Neural crest cell (in vitro differentiated cells): ENCODE results near the gene RUNX1. TPM values are rescaled to one million over a fixed set of nuclear protein-coding genes. Genes with fewer than 3 reads are reported as not detected.

Source experiments
- DNase-seq: peaks from one replicate; pipeline ENCODE4 v3.0.0; 2021; ENCODE audit warnings: low read depth, mixed read lengths, low spot score
- H3K27ac Mint-ChIP-seq: one replicate; pipeline ENCODE4 v1.8.0; 2021; ENCODE audit warnings: mild to moderate bottlenecking, mixed read lengths; ENCODE audit not compliant: unreplicated experiment
- H3K27me3 Mint-ChIP-seq: 2 replicates; pipeline ENCODE4 v1.8.0; 2021; ENCODE audit warnings: low read depth, mild to moderate bottlenecking, mixed read lengths
- H3K36me3 Mint-ChIP-seq: 2 replicates; pipeline ENCODE4 v1.8.0; 2021; ENCODE audit warnings: low read depth, mild to moderate bottlenecking, mixed read lengths
- H3K4me1 Mint-ChIP-seq: 2 replicates; pipeline ENCODE4 v1.8.0; 2021; ENCODE audit warnings: mixed read lengths
- H3K4me3 Mint-ChIP-seq: one replicate; pipeline ENCODE4 v1.8.0; 2021; ENCODE audit warnings: mild to moderate bottlenecking, mixed read lengths
- H3K9me3 Mint-ChIP-seq: 2 replicates; pipeline ENCODE4 v1.8.0; 2021; ENCODE audit warnings: mixed read lengths
- CTCF ChIP-seq: fragments of 200-600 bp; sonication (generic); conservative IDR thresholded peaks from 2 replicates; pipeline ENCODE4 v1.5.0; 2021; ENCODE audit warnings: antibody characterized with exemption, mild to moderate bottlenecking
- total RNA-seq: library from RNA; stranded (reverse); gene quantifications from 2 replicates; pipeline ENCODE4 v1.2.1, GENCODE V29; 2021

Gene RUNX1
- total RNA-seq, 1 donor from 2014 or later: 0.63 TPM

GRCh38 chr21:35046263-35046624 is 2.9 kb downstream of the RUNX1 start:
- TF ChIP-seq CTCF: no peak
- no peak overlapping the region for H3K27ac Mint-ChIP-seq
- H3K9me3 Mint-ChIP-seq: peaks cover 3% of the 10 kb centered on the region
- H3K4me3 Mint-ChIP-seq: no peak overlapping the region
- H3K4me1 Mint-ChIP-seq: peaks cover 61% of the 10 kb centered on the region
- H3K27me3 Mint-ChIP-seq: no peaks in the 10 kb centered on the region
- DNase-seq: no peak
- no peaks in the 10 kb centered on the region for H3K36me3 Mint-ChIP-seq

GRCh38 chr21:35045542-35046262 is 3.4 kb downstream of the RUNX1 start:
- no peak for TF ChIP-seq CTCF
- peaks cover 3% of the 10 kb centered on the region for H3K9me3 Mint-ChIP-seq
- DNase-seq: no peak
- peaks cover 60% of the 10 kb centered on the region for H3K4me1 Mint-ChIP-seq
- H3K4me3 Mint-ChIP-seq: no peak overlapping the region
- H3K27ac Mint-ChIP-seq: no peak overlapping the region
- H3K27me3 Mint-ChIP-seq: no peaks in the 10 kb centered on the region
- H3K36me3 Mint-ChIP-seq: no peaks in the 10 kb centered on the region

GRCh38 chr21:35044770-35045541 is 4.1 kb downstream of the RUNX1 start:
- Mint-ChIP-seq H3K27ac (no peak overlapping the region), H3K4me3 (no peak overlapping the region), H3K4me1 (peaks cover 58% of the 10 kb centered on the region), H3K27me3 (no peaks in the 10 kb centered on the region), H3K9me3 (peaks cover 3% of the 10 kb centered on the region), H3K36me3 (no peaks in the 10 kb centered on the region)
- DNase-seq: no peak
- TF ChIP-seq CTCF: no peak

- no peak overlapping the region for H3K4me3 Mint-ChIP-seq
- H3K36me3 Mint-ChIP-seq: no peaks in the 10 kb centered on the region
- peaks cover 60% of the 10 kb centered on the region for H3K4me1 Mint-ChIP-seq
- DNase-seq: no peak
- TF ChIP-seq CTCF: no peak
- peaks cover 3% of the 10 kb centered on the region for H3K9me3 Mint-ChIP-seq
- H3K27me3 Mint-ChIP-seq: no peaks in the 10 kb centered on the region
- no peak overlapping the region for H3K27ac Mint-ChIP-seq
Measured at GRCh38 chr21:35044128-35044527, 5.0 kb downstream of the RUNX1 start.

GRCh38 chr21:35043549-35043948 is 5.6 kb downstream of the RUNX1 start:
- Mint-ChIP-seq H3K4me1 (peaks cover 57% of the 10 kb centered on the region), H3K36me3 (no peaks in the 10 kb centered on the region), H3K9me3 (peaks cover 3% of the 10 kb centered on the region), H3K4me3 (no peak overlapping the region), H3K27ac (no peak overlapping the region), H3K27me3 (no peaks in the 10 kb centered on the region)
- TF ChIP-seq CTCF: no peak
- no peak for DNase-seq
